ENCODE measurements around the gene INPP4B.
A peak's percentile ranks its signal among the peaks of the same experiment; 100 is the strongest.
"Not testable (repeated sequence)": the region's sequence is repeated elsewhere in the genome, so short reads cannot be mapped to it uniquely, and the experiment has no call there.

Gene INPP4B

GRCh38 chr4:142660728-142661127 is 185.4 kb downstream of the INPP4B start:
- DNase-seq = no peak

DNA sequence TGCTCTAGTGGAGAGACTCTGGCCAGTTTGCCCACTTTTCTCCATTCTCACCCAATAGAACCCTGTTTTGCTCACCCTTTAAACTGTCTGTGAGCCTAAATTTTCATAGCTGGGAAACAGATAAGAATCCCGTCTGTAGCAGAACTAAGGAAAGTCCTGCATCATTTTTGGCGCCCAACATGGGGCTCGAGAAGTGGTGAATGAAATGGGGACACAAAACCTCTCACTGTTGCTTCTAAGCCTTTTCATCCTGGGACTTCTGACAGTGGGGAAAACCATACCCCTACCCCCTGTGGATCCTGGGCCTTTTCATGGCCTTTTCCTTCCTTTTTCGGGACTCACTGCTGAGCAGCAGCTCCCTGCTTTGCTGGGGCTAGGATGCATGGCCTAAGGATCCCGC is 189.9 kb downstream of the INPP4B start:
- peak; percentile 47 for DNase-seq

GRCh38 chr4:142648378-142648777 is 197.7 kb downstream of the INPP4B start:
- DNase-seq = no peak

GRCh38 chr4:142645475-142646108 is 200.5 kb downstream of the INPP4B start:
- DNase-seq = no peak

- not testable (repeated sequence) for DNase-seq
These were observed 201.5 kb downstream of the INPP4B start for GRCh38 chr4:142644628-142645027.

GRCh38 chr4:142637614-142638013 is 208.5 kb downstream of the INPP4B start:
- no peak for DNase-seq

DNA sequence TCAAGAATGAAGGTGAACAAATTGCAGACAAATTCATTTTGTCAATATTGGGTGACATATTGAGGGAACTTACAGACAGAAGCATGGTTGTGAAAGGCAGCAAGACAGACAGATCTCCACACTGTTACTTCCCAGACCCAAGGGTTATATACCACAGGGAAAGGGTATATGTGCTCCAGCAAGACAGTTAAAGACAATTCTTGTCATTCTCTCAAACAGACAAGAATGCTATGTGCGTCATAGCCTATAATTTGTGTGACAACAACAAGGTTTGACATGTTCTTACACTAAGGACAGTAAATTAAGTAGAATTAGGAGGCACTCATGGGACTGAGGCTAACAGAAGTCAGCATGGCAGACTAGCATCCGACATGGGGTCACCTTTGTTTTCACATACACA is 214.3 kb downstream of the INPP4B start:
- DNase-seq = no peak

DNA sequence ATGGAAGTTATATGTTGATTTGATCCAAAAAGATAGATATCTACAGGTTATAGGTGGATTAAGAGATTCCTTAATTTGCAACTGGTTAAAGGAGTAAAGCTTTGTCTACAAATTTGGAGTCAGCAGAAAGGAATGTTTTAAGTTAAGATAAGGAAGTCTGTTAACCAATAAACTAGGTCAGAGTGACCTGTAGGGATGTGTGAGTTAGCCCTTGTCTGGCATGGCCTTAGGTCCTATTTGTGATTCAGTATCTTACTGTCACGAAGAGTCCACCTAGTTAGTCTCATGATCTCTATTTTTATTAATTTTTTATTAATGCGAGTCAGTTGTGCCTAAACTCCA is 230.8 kb downstream of the INPP4B start:
- no peak for DNase-seq

GRCh38 chr4:142614621-142615323 is 231.3 kb downstream of the INPP4B start:
- DNase-seq = no peak

DNA sequence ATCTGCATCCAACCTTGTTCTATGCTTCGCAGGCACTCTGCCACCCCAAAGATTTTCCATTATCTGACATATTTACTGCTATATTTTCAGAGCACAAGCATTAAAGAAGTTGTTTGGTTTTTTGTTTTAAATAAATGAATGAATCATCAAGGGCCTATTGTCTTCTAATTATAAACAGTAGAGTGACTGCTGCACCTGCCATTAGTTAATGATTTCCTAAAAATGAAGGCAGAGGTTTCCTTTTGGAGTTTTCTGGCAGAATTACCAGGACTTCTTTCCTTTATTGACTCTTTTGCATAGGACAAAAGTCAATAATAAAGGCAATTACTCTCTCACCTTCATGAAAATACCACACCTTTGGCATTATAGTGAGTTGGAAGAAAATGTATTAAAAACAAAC is 238.1 kb downstream of the INPP4B start:
- no peak for DNase-seq

DNA sequence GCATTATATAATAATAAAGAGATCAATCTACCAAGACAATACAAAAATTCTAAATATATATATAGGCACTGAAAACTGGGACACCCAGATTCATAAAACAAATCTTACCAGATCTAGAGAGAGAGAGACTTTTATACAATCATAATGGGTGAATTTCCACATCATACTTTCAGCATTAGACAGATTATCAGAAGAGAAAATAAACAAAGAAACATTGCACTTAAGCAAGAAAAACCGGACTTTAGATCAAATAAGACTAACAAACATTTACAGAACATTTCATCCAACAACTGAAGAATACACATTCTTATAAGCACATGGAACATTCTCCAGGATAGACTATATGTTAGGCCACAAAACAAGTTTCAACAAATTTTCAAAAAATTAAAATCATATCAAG is 245.1 kb downstream of the INPP4B start:
- DNase-seq = no peak

DNA sequence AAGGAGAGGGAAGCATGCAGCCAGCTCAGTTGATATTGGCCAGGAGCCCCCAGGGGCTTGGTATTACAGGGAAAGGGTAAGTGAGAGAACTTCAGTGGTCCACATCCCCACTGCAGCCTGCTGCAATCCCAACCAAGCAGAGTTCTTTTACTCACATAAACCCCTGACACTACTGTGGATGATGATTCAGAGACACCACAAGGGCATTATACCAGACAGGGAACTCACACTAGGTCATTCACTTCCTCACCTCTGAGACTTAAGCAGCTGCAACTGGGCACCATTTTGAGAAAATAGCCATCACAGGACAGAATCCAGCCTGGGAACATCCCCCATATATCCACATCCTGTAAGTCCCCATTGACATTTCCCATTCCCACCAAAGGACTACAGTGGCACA is 248.0 kb downstream of the INPP4B start:
- no peak for DNase-seq

- no peak for DNase-seq
These were observed 249.5 kb downstream of the INPP4B start for GRCh38 chr4:142596595-142596994.

- DNase-seq = no peak
These were observed 250.0 kb downstream of the INPP4B start for GRCh38 chr4:142596121-142596520.

DNA sequence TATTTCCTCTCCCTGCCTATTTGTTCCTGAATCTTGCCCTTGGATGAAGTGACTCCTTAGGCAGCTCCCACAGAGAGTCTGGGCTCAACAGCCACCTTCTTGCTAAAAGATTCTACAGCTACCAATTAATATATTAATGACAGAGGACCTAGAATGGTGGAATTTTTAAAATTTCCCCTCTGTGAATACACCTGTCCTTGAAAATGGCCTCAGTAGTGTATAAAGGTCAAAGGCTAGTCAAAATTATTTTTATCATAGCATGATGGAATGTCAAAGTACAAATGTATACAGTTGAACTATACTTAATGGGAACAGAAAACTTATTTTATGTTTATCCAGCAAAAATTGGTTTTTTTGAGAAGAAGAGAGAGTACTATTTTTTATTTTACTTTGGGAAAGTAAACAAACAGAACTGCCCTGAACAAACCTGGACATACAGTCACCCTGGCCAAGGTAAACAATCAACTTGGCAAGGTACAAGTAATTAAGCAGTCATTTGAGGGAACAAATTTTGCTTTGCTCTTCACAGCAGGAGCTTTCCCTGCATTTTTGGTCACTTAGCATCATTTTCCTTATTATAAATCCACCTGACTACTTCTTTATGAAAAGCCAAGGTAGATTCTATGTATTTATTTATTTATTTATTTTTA is 250.8 kb downstream of the INPP4B start:
- no peak for DNase-seq

DNA sequence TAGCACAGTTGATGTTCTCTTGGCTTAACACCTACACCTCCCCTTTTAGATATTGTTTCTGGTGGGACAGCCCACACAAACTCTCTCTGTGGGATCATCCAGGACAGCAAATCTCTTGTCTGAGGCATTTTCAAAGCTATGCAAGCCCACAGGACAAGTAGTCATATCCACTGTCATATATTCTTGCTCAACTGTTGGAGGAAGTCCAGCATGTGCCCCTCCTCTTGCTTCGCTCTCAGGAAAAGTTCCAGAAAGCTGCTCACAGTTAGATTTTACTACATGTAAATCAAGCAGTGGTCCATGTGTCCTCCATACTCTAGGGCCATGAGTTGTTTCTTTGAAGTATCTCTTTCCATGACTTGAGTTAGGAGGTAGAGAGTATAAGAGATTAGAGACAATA is 260.7 kb downstream of the INPP4B start:
- DNase-seq = no peak

GRCh38 chr4:142583708-142584107 is 262.4 kb downstream of the INPP4B start:
- DNase-seq = no peak

- peak; percentile 10 for DNase-seq
These were observed 263.8 kb downstream of the INPP4B start for GRCh38 chr4:142582340-142582739.

GRCh38 chr4:142581881-142582280 is 264.2 kb downstream of the INPP4B start:
- DNase-seq = no peak

DNA sequence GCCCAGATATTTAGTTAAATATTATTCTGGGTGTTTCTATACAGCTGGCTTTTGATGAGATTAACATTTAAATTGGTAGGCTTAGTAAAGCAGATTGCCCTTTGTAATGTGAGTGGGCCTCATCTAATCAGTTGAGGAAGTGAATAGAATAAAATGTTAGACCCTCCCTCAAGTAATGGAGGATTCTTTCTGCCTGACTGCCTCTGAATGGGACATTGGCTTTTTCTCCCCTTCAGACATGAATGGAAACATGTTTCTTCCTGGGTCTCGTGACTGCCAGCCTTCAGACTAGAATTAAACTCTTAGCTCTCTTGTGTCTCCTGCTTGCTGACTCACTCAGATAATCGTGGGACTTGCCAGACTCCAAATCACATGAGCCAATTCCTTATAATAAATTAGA is 266.7 kb downstream of the INPP4B start:
- no peak for DNase-seq

GRCh38 chr4:142574306-142574705 is 271.8 kb downstream of the INPP4B start:
- no peak for DNase-seq

- no peak for DNase-seq
These were observed 274.0 kb downstream of the INPP4B start for GRCh38 chr4:142572071-142572470.

DNA sequence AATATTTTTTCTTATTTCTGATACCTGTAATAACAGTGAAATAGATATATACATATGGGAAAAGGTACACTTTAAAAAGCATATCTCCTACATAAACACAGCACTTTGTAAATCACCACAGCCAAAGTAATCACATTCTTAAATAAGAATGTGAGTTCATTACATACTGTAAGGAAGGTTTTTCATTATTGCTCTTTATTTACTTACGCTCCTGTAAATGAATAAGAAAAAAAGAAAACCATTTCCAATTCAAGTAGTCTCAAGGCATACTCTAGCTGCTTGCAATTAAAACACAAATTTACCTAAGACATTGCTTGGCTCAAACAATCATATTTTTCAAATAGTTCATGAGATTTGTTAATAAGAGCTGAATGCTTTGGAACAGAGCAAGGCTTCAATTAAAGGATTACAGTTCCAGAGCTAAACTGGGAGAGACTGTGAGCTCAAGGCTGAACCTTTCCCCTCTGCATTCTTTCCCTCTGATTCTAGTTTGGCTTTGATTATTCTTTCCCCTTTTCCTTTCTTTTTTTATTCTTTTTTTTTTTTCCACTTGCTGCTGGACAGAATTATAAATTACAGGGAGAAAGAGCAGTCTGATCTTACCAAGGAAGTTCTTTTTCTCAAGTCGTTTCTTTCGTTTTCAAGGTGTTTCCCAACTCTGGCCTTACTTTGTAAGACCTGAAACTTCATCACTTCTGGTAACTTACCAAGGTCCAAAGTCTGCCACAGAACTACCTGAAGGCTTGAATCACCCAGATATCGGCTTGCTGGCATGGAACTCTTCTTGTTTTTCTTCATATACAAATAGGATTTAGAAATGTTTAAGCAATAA is 278.3 kb downstream of the INPP4B start:
- DNase-seq = no peak

DNA sequence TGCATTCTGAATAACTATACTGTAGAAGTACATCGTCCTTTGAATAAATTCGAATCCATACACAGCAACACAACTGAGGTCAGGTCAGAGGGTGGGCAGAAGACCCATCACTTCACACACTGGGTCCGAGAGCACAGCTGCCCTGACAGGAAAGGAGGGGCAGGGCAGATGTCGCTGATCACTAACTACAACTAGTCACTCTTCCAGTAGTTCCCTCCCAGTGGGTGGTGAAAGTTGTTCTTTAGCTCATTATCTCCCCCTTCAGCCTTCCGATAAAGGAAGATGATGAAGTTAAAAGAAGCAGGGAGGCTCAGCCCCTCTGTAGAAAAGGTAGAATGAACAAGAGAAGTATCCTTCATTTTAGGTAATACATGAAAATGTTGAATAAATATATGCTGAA is 278.9 kb downstream of the INPP4B start:
- DNase-seq = peak; percentile 43
